ENCODE results near the gene ARID1B.
"Not testable (repeated sequence)": the region's sequence is repeated elsewhere in the genome, so short reads cannot be mapped to it uniquely, and the experiment has no call there.

The ARID1B gene

GRCh38 chr6:157021993-157022740 is 245.0 kb downstream of the ARID1B start:
- peak; percentile 88 for DNase-seq (ENCODE audit: low spot score)

- no peak for DNase-seq (ENCODE audit: low spot score)
These were observed 246.8 kb downstream of the ARID1B start for GRCh38 chr6:157023958-157024357.

- no peak for DNase-seq (ENCODE audit: low spot score)
These were observed 247.6 kb downstream of the ARID1B start for GRCh38 chr6:157024745-157025144.

GRCh38 chr6:157025437-157025836 is 248.3 kb downstream of the ARID1B start:
- peak; percentile 52 for DNase-seq (ENCODE audit: low spot score)

- DNase-seq (ENCODE audit: low spot score): no peak
These were observed 253.0 kb downstream of the ARID1B start for GRCh38 chr6:157029980-157030690.

GRCh38 chr6:157030755-157031154 is 253.6 kb downstream of the ARID1B start:
- no peak for DNase-seq (ENCODE audit: low spot score)

- DNase-seq (ENCODE audit: low spot score): no peak
These were observed 255.7 kb downstream of the ARID1B start for GRCh38 chr6:157032923-157033322.

- DNase-seq (ENCODE audit: low spot score): no peak
These were observed 256.4 kb downstream of the ARID1B start for GRCh38 chr6:157033428-157034140.

GRCh38 chr6:157034436-157035230 is 257.5 kb downstream of the ARID1B start:
- DNase-seq (ENCODE audit: low spot score): peak; percentile 78

GRCh38 chr6:157035546-157035945 is 258.4 kb downstream of the ARID1B start:
- no peak for DNase-seq (ENCODE audit: low spot score)

- DNase-seq (ENCODE audit: low spot score): no peak
These were observed 259.1 kb downstream of the ARID1B start for GRCh38 chr6:157036245-157036711.

- DNase-seq (ENCODE audit: low spot score): no peak
These were observed 260.0 kb downstream of the ARID1B start for GRCh38 chr6:157037165-157037564.

GRCh38 chr6:157038610-157039009 is 261.4 kb downstream of the ARID1B start:
- DNase-seq (ENCODE audit: low spot score): no peak

GRCh38 chr6:157039639-157040038 is 262.5 kb downstream of the ARID1B start:
- not testable (repeated sequence) for DNase-seq (ENCODE audit: low spot score)

GRCh38 chr6:157040191-157040590 is 263.0 kb downstream of the ARID1B start:
- DNase-seq (ENCODE audit: low spot score): no peak

GRCh38 chr6:157045831-157046454 is 268.8 kb downstream of the ARID1B start:
- peak; percentile 80 for DNase-seq (ENCODE audit: low spot score)

GRCh38 chr6:157046776-157047175 is 269.6 kb downstream of the ARID1B start:
- no peak for DNase-seq (ENCODE audit: low spot score)

GRCh38 chr6:157047328-157047727 is 270.1 kb downstream of the ARID1B start:
- no peak for DNase-seq (ENCODE audit: low spot score)

- DNase-seq (ENCODE audit: low spot score): no peak
These were observed 270.8 kb downstream of the ARID1B start for GRCh38 chr6:157047951-157048350.

- DNase-seq (ENCODE audit: low spot score): no peak
These were observed 272.0 kb downstream of the ARID1B start for GRCh38 chr6:157049133-157049532.

GRCh38 chr6:157050537-157051265 is 273.5 kb downstream of the ARID1B start:
- no peak for DNase-seq (ENCODE audit: low spot score)
